SK-N-SH (cell line): Measurements from ENCODE around the gene FZR1. TPM values are rescaled to one million over a fixed set of nuclear protein-coding genes. Genes with fewer than 3 reads are reported as not detected.
A peak's percentile ranks its signal among the peaks of the same experiment; 100 is the strongest.

Experiments used
- CTCF ChIA-PET: fragments of 300-600, 350-600 bp; formaldehyde crosslinking; extraction: SDS; loops from one replicate; lab custom pipeline; 2021; lab: Yijun Ruan, JAX
- POLR2A ChIA-PET: fragments of 350-600 bp; sonication (Branson Sonifier 250); formaldehyde crosslinking; extraction: SDS; loops from one replicate; lab custom pipeline; 2020; ENCODE audit warnings: antibody characterized with exemption, inconsistent platforms; lab: Yijun Ruan, JAX
- DNase-seq: peaks from one replicate; pipeline ENCODE4 v3.0.0; 2012
- H2AFZ ChIP-seq: fragments of 200-600 bp; sonication (generic); 2 replicates; pipeline ENCODE4 v1.8.1; 2016; ENCODE audit warnings: antibody characterized with exemption, mild to moderate bottlenecking, low read depth
- H3F3A ChIP-seq: fragments of 200-600 bp; sonication (generic); replicated peaks from 2 replicates; pipeline ENCODE3; 2016; ENCODE audit warnings: antibody characterized with exemption, mild to moderate bottlenecking; ENCODE audit not compliant: insufficient read depth
- H3K27ac ChIP-seq, 2 experiments: fragments of 200-500 bp in 1 of 2; fragments of 200-600 bp in 1 of 2; sonication (Bioruptor generic) in 1 of 2; sonication (generic), shearing (Covaris generic) in 1 of 2; 2 replicates each; pipeline versions ENCODE4 v1.5.1 to v1.6.1; 2014 to 2016; ENCODE audit warnings: low read depth in 2 of 2, inconsistent platforms in 1 of 2, low read length in 1 of 2, mild to moderate bottlenecking in 1 of 2, mixed read lengths in 1 of 2
- H3K27me3 ChIP-seq: fragments of 200-600 bp; sonication (generic), shearing (Covaris generic); 2 replicates; pipeline ENCODE4 v1.6.1; 2016; ENCODE audit warnings: mixed run types; ENCODE audit not compliant: insufficient read depth
- H3K36me3 ChIP-seq, 2 experiments: fragments of 200-500 bp in 1 of 2; fragments of 200-600 bp in 1 of 2; sonication (Bioruptor generic) in 1 of 2; sonication (generic) in 1 of 2; replicated peaks in 1 of 2; 2 replicates each; pipeline versions ENCODE3 to v1.5.1; 2014 to 2016; ENCODE audit warnings: low read length in 1 of 2, mild to moderate bottlenecking in 1 of 2; ENCODE audit not compliant: insufficient read depth in 2 of 2, control insufficient read depth in 1 of 2
- H3K4me1 ChIP-seq, 2 experiments: fragments of 200-500 bp in 1 of 2; fragments of 200-600 bp in 1 of 2; sonication (Bioruptor generic) in 1 of 2; sonication (generic), shearing (Covaris generic) in 1 of 2; 2 replicates each; pipeline versions ENCODE4 v1.5.1 to v1.6.1; 2014 to 2016; ENCODE audit warnings: low read depth in 1 of 2, low read length in 1 of 2, mixed run types in 1 of 2; ENCODE audit not compliant: insufficient read depth in 2 of 2, control insufficient read depth in 1 of 2
- H3K4me2 ChIP-seq: fragments of 200-600 bp; sonication (generic), shearing (Covaris generic); 2 replicates; pipeline ENCODE4 v1.6.1; 2017; ENCODE audit warnings: mixed run types
- H3K4me3 ChIP-seq, 2 experiments: fragments of 200-500 bp in 1 of 2; fragments of 200-600 bp in 1 of 2; sonication (Bioruptor generic) in 1 of 2; sonication (generic), shearing (Covaris generic) in 1 of 2; 2 replicates each; pipeline versions ENCODE4 v1.5.1 to v1.8.1; 2014 to 2016; ENCODE audit warnings: low read depth in 2 of 2, inconsistent platforms in 1 of 2, low read length in 1 of 2, mild to moderate bottlenecking in 1 of 2, mixed read lengths in 1 of 2, moderate library complexity in 1 of 2
- H3K79me2 ChIP-seq: fragments of 200-600 bp; sonication (generic); 2 replicates; pipeline ENCODE4 v1.8.1; 2017; ENCODE audit warnings: mild to moderate bottlenecking; ENCODE audit not compliant: insufficient read depth
- H3K9ac ChIP-seq: fragments of 200-600 bp; sonication (generic); 2 replicates; pipeline ENCODE4 v1.6.1; 2017; ENCODE audit warnings: mixed run types
- H3K9me2 ChIP-seq: fragments of 200-600 bp; sonication (generic); 2 replicates; pipeline ENCODE4 v1.6.1; 2017; ENCODE audit warnings: mixed run types
- H3K9me3 ChIP-seq: fragments of 200-600 bp; sonication (generic); 2 replicates; pipeline ENCODE4 v1.6.1; 2017; ENCODE audit warnings: mixed run types, mild to moderate bottlenecking, moderate library complexity
- H4K20me1 ChIP-seq: fragments of 200-600 bp; sonication (generic); 2 replicates; pipeline ENCODE4 v1.6.1; 2017; ENCODE audit warnings: mild to moderate bottlenecking, mixed run types; ENCODE audit not compliant: insufficient read depth
- EZH2phosphoT487 ChIP-seq: fragments of 200-600 bp; sonication (generic); IDR thresholded peaks from 2 replicates; pipeline ENCODE4 v1.6.1; 2017; ENCODE audit warnings: low read depth, mixed run types, mild to moderate bottlenecking, antibody characterized with exemption, moderate library complexity, borderline replicate concordance
- GATA2 ChIP-seq: sonication (generic); formaldehyde crosslinking; IDR thresholded peaks from 2 replicates; pipeline ENCODE4 v1.5.0; 2020; ENCODE audit warnings: mild to moderate bottlenecking, missing genetic modification reagents
- IRF3 ChIP-seq: fragments of 150-350 bp; IDR thresholded peaks from 2 replicates; pipeline ENCODE4 v1.6.1; 2016; ENCODE audit warnings: mild to moderate bottlenecking, low read depth, low read length
- JUND ChIP-seq: IDR thresholded peaks from 2 replicates; pipeline ENCODE4 v1.4.0; 2012
- MAX ChIP-seq: IDR thresholded peaks from 2 replicates; pipeline ENCODE4 v1.4.0; 2012; ENCODE audit warnings: low read depth
- NFIC ChIP-seq: IDR thresholded peaks from 2 replicates; pipeline ENCODE4 v1.4.0; 2012; ENCODE audit warnings: borderline replicate concordance
- PBX3 ChIP-seq: IDR thresholded peaks from 2 replicates; pipeline ENCODE4; 2012
- RAD21 ChIP-seq: IDR thresholded peaks from 2 replicates; pipeline ENCODE4 v1.6.1; 2012; ENCODE audit warnings: mild to moderate bottlenecking, low read length
- RCOR1 ChIP-seq: fragments of 150-350 bp; IDR thresholded peaks from 2 replicates; pipeline ENCODE4 v1.6.1; 2017; ENCODE audit warnings: antibody characterized with exemption, low read length
- REST ChIP-seq: IDR thresholded peaks from 2 replicates; pipeline ENCODE4 v1.6.1; 2012; ENCODE audit warnings: mild to moderate bottlenecking, low read depth, low read length, moderate library complexity
- RFX5 ChIP-seq: IDR thresholded peaks from 2 replicates; pipeline ENCODE4 v1.6.1; 2012; ENCODE audit warnings: mild to moderate bottlenecking, improper control_type of control experiment, low read length
- SMC3 ChIP-seq: IDR thresholded peaks from 2 replicates; pipeline ENCODE4 v1.6.1; 2012; ENCODE audit warnings: low read depth, low read length, improper control_type of control experiment
- TAF1 ChIP-seq: IDR thresholded peaks from 2 replicates; pipeline ENCODE4 v1.6.1; 2012; ENCODE audit warnings: low read depth, mild to moderate bottlenecking, low read length, moderate library complexity, borderline replicate concordance
- TCF12 ChIP-seq: IDR thresholded peaks from 2 replicates; pipeline ENCODE4 v1.4.0; 2012
- USF2 ChIP-seq: fragments of 150-350 bp; IDR thresholded peaks from 2 replicates; pipeline ENCODE4 v1.6.1; 2017; ENCODE audit warnings: antibody characterized with exemption, low read length, low read depth, borderline replicate concordance
- YY1 ChIP-seq: IDR thresholded peaks from 2 replicates; pipeline ENCODE4 v1.4.0; 2012; ENCODE audit warnings: low read depth, mild to moderate bottlenecking
- ZBTB33 ChIP-seq: IDR thresholded peaks from 2 replicates; pipeline ENCODE4 v1.4.0; 2012; ENCODE audit warnings: low read depth, borderline replicate concordance
- WGBS: methylation state at CpG from one replicate; pipeline ENCODE4 v1.1.6; 2017; ENCODE audit warnings: low lambda C conversion rate; 5-methylcytosine and 5-hydroxymethylcytosine counted together
- polyA plus RNA-seq, 3 experiments: library from polyadenylated mRNA; depleted of rRNA; stranded (reverse); fragments of >200 nt; gene quantifications; 2 replicates each; pipeline ENCODE4 v1.2.3, GENCODE V29; 2012

Gene FZR1
- polyA plus RNA-seq, 1 of the 3 experiments (the other 2 are of a cell fraction): 36.3 TPM

GRCh38 chr19:3505598-3506383, at the start of gene FZR1 (continued):
- TF ChIP-seq REST: no peak
- no peak for TF ChIP-seq RAD21
- no peak for TF ChIP-seq RFX5
- TF ChIP-seq EZH2phosphoT487: no peak
- TF ChIP-seq NFIC: no peak
- no peak for TF ChIP-seq IRF3
- TF ChIP-seq MAX: peak; percentile 93
- no peak for TF ChIP-seq ZBTB33
- TF ChIP-seq, all 33 proteins: peak for 13

- no peak overlapping the region for H3K4me3 ChIP-seq
- no peaks in the 10 kb centered on the region for H3K9me2 ChIP-seq
- H3K9me3 ChIP-seq: no peaks in the 10 kb centered on the region
- H3K27ac ChIP-seq: peak overlapping the region; percentile 67 to 95; a peak in 2 of 4 replicates
- no peak for TF ChIP-seq SMC3
- TF ChIP-seq TCF12: no peak
- no peak for TF ChIP-seq GATA2 (CRISPR knock-in tag)
- no peak for TF ChIP-seq YY1
- no peak for TF ChIP-seq PBX3
- TF ChIP-seq USF2: no peak
- no peak for TF ChIP-seq TAF1
- TF ChIP-seq RFX5: no peak
- TF ChIP-seq RCOR1: no peak
- TF ChIP-seq JUND: no peak
- TF ChIP-seq, all 33 proteins: peak for 0
- H3K36me3 ChIP-seq: peaks cover 18 to 36% of the 10 kb centered on the region in 2 experiments
- peaks cover 33% of the 10 kb centered on the region; the same call in 1 of the 2 replicates for H3K79me2 ChIP-seq
- H3K4me2 ChIP-seq: no peak overlapping the region
- H4K20me1 ChIP-seq: peaks cover 26% of the 10 kb centered on the region
- H3F3A ChIP-seq: peaks cover 6% of the 10 kb centered on the region
- no peak overlapping the region for H2AFZ ChIP-seq
- DNase-seq: no peak
- peaks cover 8 to 32% of the 10 kb centered on the region in 2 experiments; a peak in 2 of 4 replicates for H3K4me1 ChIP-seq
- H3K27me3 ChIP-seq: no peaks in the 10 kb centered on the region
- ChIA-PET POLR2A (no interaction called here), CTCF (interaction anchor here (1.0 to 2.5 kb wide), 2 partner anchors 16 to 22 kb away, joined by 3 to 7 read pairs; no protein-coding TSS in a partner anchor)
- no peak overlapping the region for H3K9ac ChIP-seq
- 88% methylated on average over 8 of the region's 18 CpGs for WGBS
Observed at GRCh38 chr19:3456925-3457527, 49.1 kb upstream of the FZR1 start.
